Stimulated activated CD4-positive, alpha-beta T cell treated with anti-CD3 and anti-CD28 coated beads, Interleukin-1b, Interleukin-23, amount 100 ng/mL, for 4 hours (primary cell): ENCODE results near the gene SYCE3.

Experiments used
- DNase-seq, 2 donors: peaks; one replicate each; pipeline ENCODE4 v3.0.0-alpha.2; 2020; ENCODE audit warnings: low read depth in 2 of 2

The SYCE3 gene

GRCh38 chr22:50576070-50576469, 13.4 kb upstream of the SYCE3 start:
- no peak for DNase-seq

GRCh38 chr22:50575426-50575941, 12.8 kb upstream of the SYCE3 start:
- DNase-seq: no peak

- DNase-seq: no peak
Measured at GRCh38 chr22:50574383-50574755, 11.7 kb upstream of the SYCE3 start.

- no peak for DNase-seq
Measured at GRCh38 chr22:50573491-50574382, 11.0 kb upstream of the SYCE3 start.

DNA sequence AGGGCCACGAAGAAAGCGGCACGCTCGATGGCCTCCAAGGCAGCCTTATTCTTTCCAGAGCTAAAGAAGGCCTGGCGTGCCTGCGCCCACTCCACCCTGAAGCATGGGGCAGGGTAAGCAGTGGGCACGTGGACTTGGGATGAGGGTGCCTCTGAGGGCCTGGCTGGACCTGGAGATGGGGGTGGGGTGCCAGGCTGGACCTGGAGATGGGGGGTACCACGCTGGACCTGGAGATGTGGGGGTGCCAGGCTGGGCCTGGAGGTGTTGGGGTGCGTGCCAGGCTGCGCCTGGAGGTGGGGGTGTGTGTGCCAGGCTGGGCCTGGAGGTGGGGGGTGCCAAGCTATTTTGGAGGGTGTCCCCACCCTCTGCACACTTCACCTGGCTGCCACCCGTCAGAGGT, 10.2 kb upstream of the SYCE3 start:
- no peak for DNase-seq

DNA sequence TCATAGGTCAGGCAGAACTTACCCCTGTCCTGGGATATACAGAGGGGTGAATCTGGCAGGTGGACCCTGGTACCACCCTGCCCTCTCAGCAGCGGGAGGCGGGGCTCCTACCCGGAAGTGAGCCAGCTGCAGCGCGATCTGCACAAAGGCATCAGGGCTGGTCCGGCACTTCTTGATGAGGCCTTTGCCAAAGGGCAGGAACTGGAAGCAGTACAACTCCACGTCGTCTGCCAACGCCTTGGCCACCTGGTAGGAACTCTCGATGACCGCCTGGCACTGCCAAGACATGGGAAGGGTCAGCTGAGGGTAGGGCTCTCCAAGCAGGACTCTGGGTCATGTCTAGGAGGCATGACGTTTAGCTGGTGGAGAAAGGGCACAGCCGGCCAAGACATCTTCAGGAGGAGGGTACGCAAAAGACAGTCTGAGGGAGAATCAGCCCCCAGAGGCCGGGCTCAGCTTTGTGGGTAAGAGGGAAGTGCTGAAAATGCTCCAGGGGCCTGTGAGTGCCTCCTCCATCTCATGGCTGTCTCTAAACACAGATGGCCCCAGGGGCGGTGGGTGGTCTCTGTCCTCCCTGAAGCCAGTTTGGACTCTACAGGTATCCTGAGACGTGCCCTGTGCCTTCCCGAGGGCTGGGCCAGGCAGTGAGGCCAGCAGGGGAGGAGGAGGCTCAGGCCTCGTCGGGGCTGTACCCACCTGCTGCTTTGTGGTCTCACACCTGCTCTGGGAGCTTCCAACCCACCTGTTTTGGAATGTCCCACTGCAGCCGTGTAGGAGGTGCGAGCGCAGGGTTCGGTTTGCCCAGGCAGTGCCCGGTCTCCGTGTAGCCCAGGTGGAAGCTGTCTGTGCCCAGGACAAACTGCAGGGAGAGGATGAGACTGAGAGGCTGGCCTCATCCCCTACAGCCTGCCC, 8.8 kb upstream of the SYCE3 start:
- no peak for DNase-seq

GRCh38 chr22:50570861-50571260, 8.1 kb upstream of the SYCE3 start:
- DNase-seq: no peak

GRCh38 chr22:50569896-50570535, 7.3 kb upstream of the SYCE3 start:
- DNase-seq: no peak

DNA sequence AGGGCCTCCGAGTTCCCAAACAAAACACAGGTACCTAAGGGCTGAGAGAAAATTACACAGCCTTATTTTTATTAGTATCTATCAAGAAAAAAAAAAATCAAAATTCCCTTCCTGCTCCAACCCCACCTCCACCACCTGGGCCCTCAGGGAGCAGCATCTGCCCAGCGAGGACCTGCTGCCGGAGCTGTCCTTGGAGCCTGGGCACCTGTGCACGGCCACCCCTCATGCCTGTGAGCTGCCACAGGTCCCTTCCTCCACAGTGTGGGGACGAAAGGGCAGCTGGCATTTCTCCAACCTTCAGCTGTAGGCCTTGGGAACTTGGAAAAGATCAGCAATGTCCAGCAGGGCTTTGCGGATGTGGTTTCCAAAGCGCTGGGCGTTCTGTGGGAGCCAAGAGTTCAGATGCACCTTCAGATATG, 6.3 kb upstream of the SYCE3 start:
- DNase-seq: no peak

GRCh38 chr22:50568626-50569025, 5.9 kb upstream of the SYCE3 start:
- DNase-seq: no peak

DNA sequence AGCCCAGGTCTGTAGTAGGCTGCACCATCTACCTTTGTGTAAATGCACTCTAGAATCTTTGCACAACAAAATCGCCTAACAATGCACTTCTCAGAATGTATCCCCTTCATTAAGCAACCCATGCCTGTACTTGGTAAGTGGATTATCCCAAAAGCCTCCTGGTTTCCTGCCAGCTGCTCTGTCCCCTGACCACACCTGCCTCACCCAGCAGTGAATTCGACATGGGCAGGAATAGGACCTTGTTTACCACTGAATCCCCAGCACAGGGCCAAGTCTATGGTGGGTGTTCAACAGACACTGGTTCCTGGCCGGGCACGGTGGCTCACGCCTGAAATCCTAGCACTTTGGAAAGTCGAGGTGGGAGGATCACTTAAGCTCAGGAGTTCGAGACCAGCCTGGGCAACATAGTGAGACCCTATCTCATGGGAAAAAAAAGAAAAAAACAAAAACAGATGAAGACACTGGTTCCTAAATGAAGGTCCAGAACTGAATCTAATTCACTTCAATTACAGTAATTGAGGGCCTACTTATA, 5.1 kb upstream of the SYCE3 start:
- no peak for DNase-seq

- no peak for DNase-seq
Measured at GRCh38 chr22:50564289-50564688, 1.6 kb upstream of the SYCE3 start.

DNA sequence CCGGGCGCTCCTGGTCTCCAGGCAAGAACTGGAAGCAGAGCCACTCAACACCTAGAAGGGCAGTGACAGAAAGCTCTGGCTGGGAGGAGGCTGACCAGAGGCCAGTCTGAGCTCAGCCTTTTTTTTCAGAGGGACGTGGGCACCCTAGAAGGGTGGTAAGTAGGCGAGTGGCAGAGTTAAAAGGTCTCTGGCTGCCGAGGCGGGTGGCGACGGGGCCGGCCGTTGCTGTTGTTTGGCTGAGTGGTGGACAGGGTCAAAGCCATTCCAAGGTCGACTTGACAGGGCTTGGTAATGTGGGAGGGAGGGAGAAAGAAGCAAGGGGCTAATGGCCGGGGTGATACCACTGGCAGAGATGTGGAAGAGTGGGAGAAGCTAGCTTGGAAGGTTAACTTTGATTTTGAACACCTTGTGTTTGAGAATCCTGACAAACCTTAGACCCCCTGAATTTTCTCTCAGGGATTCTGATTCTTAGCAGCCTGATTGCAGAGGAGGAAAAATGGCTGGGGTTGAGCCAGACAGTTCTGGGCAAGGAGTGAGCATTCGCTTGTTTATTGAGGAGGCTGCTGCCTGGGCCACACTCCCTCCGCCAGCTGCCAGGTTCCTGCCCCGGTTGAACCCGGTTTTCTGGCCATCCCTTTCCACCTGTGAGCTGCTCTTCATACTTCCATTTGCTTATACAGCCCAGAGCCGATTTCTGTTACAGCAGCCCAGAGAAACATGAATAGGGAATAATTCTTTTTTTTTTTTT, 868 bp upstream of the SYCE3 start:
- no peak for DNase-seq

DNA sequence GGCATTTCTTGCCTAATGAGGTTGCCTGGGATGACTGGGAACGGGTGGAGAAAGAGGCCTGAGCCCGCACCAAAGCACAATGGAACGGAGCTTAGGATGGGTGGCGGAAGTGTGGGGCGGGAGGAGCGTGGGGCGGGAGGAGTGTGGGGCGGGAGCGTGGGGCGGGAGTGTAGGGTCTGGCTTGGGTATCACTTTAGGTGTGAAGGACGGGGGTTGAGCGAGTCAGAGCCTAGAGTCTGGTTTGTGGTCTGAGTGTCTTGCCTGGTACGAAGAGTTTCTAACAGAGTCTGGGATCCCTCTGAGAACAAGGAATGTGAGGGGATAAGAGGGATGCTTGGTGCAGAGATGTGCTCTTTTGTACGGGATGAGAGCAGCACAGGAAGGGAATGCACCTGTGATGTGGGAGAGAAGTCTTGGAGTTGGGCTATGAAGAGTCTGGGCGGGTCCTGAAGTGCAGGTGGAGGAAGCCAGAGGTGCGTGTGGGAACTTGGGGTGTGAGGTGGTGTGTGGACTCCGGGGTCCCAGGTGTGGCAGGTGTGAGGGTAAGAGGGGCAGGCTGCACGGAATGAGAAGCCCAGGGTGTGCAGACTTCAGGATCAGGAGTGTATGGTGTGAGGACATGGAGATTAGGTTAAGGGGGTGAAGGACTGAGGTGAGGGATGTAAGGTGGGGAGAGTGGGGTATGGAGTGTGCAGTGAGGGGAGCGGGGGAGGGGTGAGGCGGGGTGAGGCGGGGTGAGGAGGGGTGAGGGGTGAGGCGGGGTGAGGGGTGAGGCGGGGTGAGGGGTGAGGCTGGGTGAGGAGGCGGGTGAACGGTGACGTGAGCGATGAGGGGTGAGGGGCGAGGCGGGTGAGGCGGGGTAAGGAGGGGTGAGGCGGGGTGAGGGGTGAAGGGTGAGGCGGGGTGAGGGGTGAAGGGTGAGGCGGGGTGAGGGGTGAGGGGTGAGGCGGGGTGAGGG, 1.0 kb downstream of the SYCE3 start:
- no peak for DNase-seq

GRCh38 chr22:50560034-50560433, 2.7 kb downstream of the SYCE3 start:
- DNase-seq: no peak

GRCh38 chr22:50556703-50557102, 6.0 kb downstream of the SYCE3 start:
- no peak for DNase-seq

DNA sequence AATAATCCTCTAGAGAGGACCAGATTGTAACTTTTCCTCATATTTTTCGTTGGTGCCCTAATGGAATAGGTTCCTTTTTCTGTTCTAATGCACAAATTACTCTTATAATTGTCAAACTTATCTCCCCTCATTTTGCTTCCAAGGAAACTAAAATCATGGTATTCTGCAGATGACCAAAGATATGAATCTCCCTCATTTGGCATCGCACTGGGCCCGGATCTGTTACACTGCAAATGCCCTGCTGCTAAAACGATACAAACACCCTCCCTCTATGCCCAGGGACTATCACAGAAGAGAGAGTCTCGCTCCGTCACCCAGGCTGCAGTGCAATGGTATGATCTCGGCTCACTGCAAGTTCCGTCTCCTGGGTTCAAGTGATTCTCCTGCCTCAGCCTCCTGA, 9.4 kb downstream of the SYCE3 start:
- no peak for DNase-seq

- DNase-seq: no peak
Measured at GRCh38 chr22:50551160-50551752, 11.5 kb downstream of the SYCE3 start.

DNA sequence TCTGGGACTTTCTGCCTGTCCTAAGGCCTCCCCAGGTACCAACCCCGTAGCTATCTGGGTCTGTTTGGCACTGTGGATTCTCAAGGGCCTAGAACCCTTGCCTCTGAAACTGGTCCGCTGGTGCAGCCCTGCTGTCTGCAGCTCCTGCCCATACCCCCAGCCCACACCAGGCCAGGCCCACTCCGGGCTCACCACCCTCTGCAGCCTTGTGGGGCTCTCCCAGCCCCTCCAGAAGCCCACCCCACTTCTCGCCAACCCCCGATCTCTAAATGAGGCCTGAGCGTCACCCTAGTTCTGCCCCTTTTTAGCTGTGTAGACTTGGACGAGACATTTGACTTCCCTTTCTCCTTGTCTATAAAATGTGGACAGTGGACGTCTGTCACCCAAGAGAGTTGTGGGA, 12.3 kb downstream of the SYCE3 start:
- no peak for DNase-seq
